ENCODE data around the gene CDYL. TPM values are rescaled to one million over a fixed set of nuclear protein-coding genes. Genes with fewer than 3 reads are reported as not detected.
A peak's percentile ranks its signal among the peaks of the same experiment; 100 is the strongest.

CDYL gene
- total RNA-seq, 1 experiment from 2014 or later = 60.8 TPM

DNA sequence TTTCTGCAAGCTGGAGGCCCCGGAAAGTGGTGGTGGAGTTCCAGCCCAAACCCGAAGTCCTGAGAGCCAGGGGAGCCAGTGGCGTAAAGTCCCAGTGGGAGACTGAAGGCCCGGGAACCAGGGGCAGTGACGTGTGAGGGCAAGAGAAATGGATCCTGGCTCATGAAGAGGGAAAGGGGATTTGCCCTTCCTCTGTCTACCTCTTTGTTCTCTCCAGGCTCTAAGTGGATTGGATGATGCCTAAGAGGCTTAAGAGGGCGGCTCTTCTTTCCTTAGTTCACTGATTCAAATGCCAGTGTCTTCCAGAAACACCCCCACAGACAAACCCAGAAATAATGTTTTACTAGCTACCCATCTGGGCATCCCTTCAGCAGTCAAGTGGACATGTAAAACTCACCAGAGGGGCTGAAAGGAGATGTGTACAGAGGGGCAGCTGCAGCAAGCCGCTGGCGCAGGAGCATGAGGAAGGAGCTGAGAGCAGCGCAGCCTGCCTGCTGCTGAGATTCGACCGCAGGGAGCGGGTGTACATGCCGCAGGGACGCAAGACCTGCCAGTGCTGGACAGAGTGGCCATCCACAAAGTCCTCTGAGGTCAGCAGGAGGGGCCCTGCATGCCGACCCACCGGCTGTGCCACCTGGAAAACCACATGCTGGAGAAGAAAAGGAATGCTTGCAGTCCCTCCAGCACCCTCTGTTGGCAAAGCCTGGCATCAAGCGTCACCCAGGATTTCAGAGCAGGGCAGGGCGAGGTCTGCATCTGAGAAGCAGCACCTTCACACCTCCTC lies 29.5 kb downstream of the CDYL start:
- intact Hi-C loops (cut with micrococcal nuclease; ENCODE audit: unreplicated experiment) = no loop called here
- Histone ChIP-seq H3K36me3 (ENCODE audit: low read depth) (no peaks in the 10 kb centered on the region), H3K4me3 (no peak overlapping the region), H2AFZ (no peak overlapping the region), H3K27me3 (ENCODE audit: insufficient read depth, low read depth) (no peaks in the 10 kb centered on the region), H3K9me3 (ENCODE audit: insufficient read depth, low read depth) (no peaks in the 10 kb centered on the region), H3F3A (ENCODE audit: insufficient read depth, low read depth) (no peaks in the 10 kb centered on the region), H3K4me1 (replicated peaks; ENCODE audit: insufficient read depth) (no peaks in the 10 kb centered on the region), H3K9me2 (ENCODE audit: insufficient read depth) (no peaks in the 10 kb centered on the region), H3K79me2 (ENCODE audit: low read depth) (peaks cover 45% of the 10 kb centered on the region), H4K20me1 (ENCODE audit: insufficient read depth) (no peaks in the 10 kb centered on the region), H3K27ac (no peak overlapping the region), H3K4me2 (no peak overlapping the region)
- CTCF ChIA-PET = no interaction called here
- DNase-seq = peak in 1 of 2 experiments; percentile 25
- POLR2A ChIA-PET (ENCODE audit: unreplicated experiment) = no interaction called here
- TF ChIP-seq, protein P1, sequence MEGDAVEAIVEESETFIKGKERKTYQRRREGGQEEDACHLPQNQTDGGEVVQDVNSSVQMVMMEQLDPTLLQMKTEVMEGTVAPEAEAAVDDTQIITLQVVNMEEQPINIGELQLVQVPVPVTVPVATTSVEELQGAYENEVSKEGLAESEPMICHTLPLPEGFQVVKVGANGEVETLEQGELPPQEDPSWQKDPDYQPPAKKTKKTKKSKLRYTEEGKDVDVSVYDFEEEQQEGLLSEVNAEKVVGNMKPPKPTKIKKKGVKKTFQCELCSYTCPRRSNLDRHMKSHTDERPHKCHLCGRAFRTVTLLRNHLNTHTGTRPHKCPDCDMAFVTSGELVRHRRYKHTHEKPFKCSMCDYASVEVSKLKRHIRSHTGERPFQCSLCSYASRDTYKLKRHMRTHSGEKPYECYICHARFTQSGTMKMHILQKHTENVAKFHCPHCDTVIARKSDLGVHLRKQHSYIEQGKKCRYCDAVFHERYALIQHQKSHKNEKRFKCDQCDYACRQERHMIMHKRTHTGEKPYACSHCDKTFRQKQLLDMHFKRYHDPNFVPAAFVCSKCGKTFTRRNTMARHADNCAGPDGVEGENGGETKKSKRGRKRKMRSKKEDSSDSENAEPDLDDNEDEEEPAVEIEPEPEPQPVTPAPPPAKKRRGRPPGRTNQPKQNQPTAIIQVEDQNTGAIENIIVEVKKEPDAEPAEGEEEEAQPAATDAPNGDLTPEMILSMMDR (conservative IDR thresholded peaks at IDR 0.05) = peak; percentile 33; the same call in 1 of the 2 replicates
- no peak for TF ChIP-seq EZH2 (IDR thresholded peaks at IDR 0.05; ENCODE audit: low read depth)
- no TSS peak for BruUV-seq (replicated peaks)

DNA sequence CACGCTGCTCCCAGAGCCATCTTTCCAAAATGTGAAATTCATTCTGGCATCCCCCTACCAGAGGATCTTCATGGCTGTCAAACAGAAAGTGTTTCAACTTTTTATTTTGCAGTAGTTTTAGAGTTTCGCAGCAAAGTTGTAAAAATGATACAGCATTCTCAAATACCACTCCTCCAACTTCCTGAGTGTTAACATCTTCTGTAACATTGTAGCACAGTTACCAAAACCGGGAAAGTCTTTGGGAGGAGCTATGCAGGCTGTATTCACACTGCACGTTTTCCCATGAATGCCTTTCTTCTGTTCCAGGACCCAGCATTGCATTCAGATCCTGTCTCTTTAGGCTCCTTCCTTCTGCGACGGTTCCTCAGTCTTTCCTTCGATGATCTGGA lies 30.1 kb downstream of the CDYL start:
- ChIA-PET CTCF (no interaction called here), POLR2A (ENCODE audit: unreplicated experiment) (no interaction called here)
- Histone ChIP-seq H3K79me2 (ENCODE audit: low read depth) (peaks cover 45% of the 10 kb centered on the region), H3K27ac (no peak overlapping the region), H3K9me3 (ENCODE audit: insufficient read depth, low read depth) (no peaks in the 10 kb centered on the region), H3K4me3 (no peak overlapping the region), H3K4me2 (no peak overlapping the region), H3K36me3 (ENCODE audit: low read depth) (no peaks in the 10 kb centered on the region), H3K27me3 (ENCODE audit: insufficient read depth, low read depth) (no peaks in the 10 kb centered on the region), H4K20me1 (ENCODE audit: insufficient read depth) (no peaks in the 10 kb centered on the region), H3K4me1 (replicated peaks; ENCODE audit: insufficient read depth) (no peaks in the 10 kb centered on the region), H3F3A (ENCODE audit: insufficient read depth, low read depth) (no peaks in the 10 kb centered on the region), H2AFZ (no peak overlapping the region), H3K9me2 (ENCODE audit: insufficient read depth) (no peaks in the 10 kb centered on the region)
- no TSS peak for BruUV-seq (replicated peaks)
- TF ChIP-seq, protein P1 (conservative IDR thresholded peaks at IDR 0.05) = no peak
- TF ChIP-seq EZH2 (IDR thresholded peaks at IDR 0.05; ENCODE audit: low read depth) = no peak
- intact Hi-C loops (cut with micrococcal nuclease; ENCODE audit: unreplicated experiment) = no loop called here
- no peak for DNase-seq

DNA sequence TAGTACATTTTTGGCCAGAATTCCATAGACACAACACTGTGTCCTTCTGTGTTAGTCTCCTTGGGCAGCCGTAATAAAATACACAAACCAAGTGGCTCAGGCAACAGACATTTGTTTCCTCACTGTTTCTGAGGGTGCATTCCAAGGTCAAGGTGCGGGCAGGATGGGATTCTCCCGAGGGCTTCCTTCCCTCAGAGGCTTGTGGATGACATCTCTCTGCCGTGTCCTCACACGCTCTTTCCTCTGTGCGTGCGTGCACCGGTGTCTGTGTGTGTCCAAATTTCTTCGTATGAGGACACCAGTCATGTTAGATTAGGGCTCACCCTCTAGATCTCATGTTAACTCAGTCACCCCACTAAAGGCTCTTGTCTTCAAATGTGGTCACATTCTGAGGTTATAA lies 30.6 kb downstream of the CDYL start:
- H3K79me2 ChIP-seq (ENCODE audit: low read depth) = peaks cover 46% of the 10 kb centered on the region
- no peaks in the 10 kb centered on the region for H3K4me1 ChIP-seq (replicated peaks; ENCODE audit: insufficient read depth)
- H3F3A ChIP-seq (ENCODE audit: insufficient read depth, low read depth) = no peaks in the 10 kb centered on the region
- no peak overlapping the region for H3K4me3 ChIP-seq
- intact Hi-C loops (cut with micrococcal nuclease; ENCODE audit: unreplicated experiment) = no loop called here
- H3K27ac ChIP-seq = no peak overlapping the region
- H3K9me2 ChIP-seq (ENCODE audit: insufficient read depth) = no peaks in the 10 kb centered on the region
- H2AFZ ChIP-seq = no peak overlapping the region
- no peaks in the 10 kb centered on the region for H3K27me3 ChIP-seq (ENCODE audit: insufficient read depth, low read depth)
- no peak for DNase-seq
- no peak overlapping the region for H3K4me2 ChIP-seq
- H3K36me3 ChIP-seq (ENCODE audit: low read depth) = no peaks in the 10 kb centered on the region
- BruUV-seq (replicated peaks) = no TSS peak
- ChIA-PET POLR2A (ENCODE audit: unreplicated experiment) (interaction anchor here (0.6 kb wide), 1 partner anchor 133 kb away, joined by 3 read pairs; no protein-coding TSS in a partner anchor), CTCF (no interaction called here)
- no peaks in the 10 kb centered on the region for H3K9me3 ChIP-seq (ENCODE audit: insufficient read depth, low read depth)
- no peaks in the 10 kb centered on the region for H4K20me1 ChIP-seq (ENCODE audit: insufficient read depth)
- TF ChIP-seq, protein P1 (conservative IDR thresholded peaks at IDR 0.05) = no peak
- no peak for TF ChIP-seq EZH2 (IDR thresholded peaks at IDR 0.05; ENCODE audit: low read depth)

Measured in PC-9 (cell line).